Uterus (tissue), 4 donors: ENCODE data around the gene DDX51. TPM values are rescaled to one million over a fixed set of nuclear protein-coding genes. Genes with fewer than 3 reads are reported as not detected.

Source experiments
- DNase-seq, 2 donors: peaks; one replicate each; pipeline ENCODE4 v3.0.0-alpha.2; 2019 to 2020
- H3K27ac ChIP-seq, 2 donors: fragments of 200-600 bp; sonication (generic); 1 replicate in 1 of 2; 2 replicates in 1 of 2; pipeline ENCODE4 v1.5.1; 2016 to 2018
- H3K27me3 ChIP-seq, 2 donors: fragments of 200-600 bp; sonication (generic); one replicate each; pipeline ENCODE4 v1.5.1; 2018 to 2019; ENCODE audit warnings: control low read depth in 1 of 2
- H3K36me3 ChIP-seq, 2 donors: fragments of 200-600 bp; sonication (generic); one replicate each; pipeline ENCODE4 v1.5.1; 2019; ENCODE audit warnings: control low read depth in 1 of 2
- H3K4me1 ChIP-seq, 2 donors: fragments of 200-600 bp; sonication (generic); one replicate each; pipeline ENCODE4 v1.5.1; 2018 to 2019; ENCODE audit warnings: control low read depth in 1 of 2
- H3K4me3 ChIP-seq, 2 donors: fragments of 200-600 bp; sonication (generic); 1 replicate in 1 of 2; 2 replicates in 1 of 2; pipeline ENCODE4 v1.5.1; 2018 to 2019; ENCODE audit warnings: mild to moderate bottlenecking in 1 of 2
- H3K9me3 ChIP-seq, 2 donors: fragments of 200-600 bp; sonication (generic); one replicate each; pipeline ENCODE4 v1.5.1; 2019; ENCODE audit warnings: control low read depth in 1 of 2
- POLR2A ChIP-seq, 2 donors: fragments of 450-650 bp; IDR thresholded peaks; one replicate each; pipeline ENCODE4 v1.6.1; 2016; ENCODE audit warnings: antibody characterized with exemption in 2 of 2, mild to moderate bottlenecking in 1 of 2, moderate library complexity in 1 of 2
- intact Hi-C: fragments of 100-400 bp; cut with DNase I; formaldehyde crosslinking; loops from one replicate; pipeline ENCODE4 v1.15.1; 2023; ENCODE audit warnings: low total_unique reads
- total RNA-seq, 4 donors: library from RNA; depleted of rRNA in 3 of 4; stranded (reverse); fragments of >200 nt in 3 of 4; gene quantifications; one replicate each; pipeline versions ENCODE4 v1.1.0 to v1.2.4, GENCODE V29; 2014 to 2023
- TF ChIP-seq, protein P1 (sequence below), 4 experiments: fragments of 200-600 bp in 2 of 4; fragments of 450-650 bp in 2 of 4; sonication (generic) in 2 of 4; IDR thresholded peaks; one replicate each; pipeline ENCODE4 v1.5.1; 2016 to 2019; ENCODE audit warnings: antibody characterized with exemption in 4 of 4, mild to moderate bottlenecking in 2 of 4, moderate library complexity in 1 of 4
- donor health status: DM: yes; HTN: yes; CAD: no.

DDX51 gene
- total RNA-seq, 4 donors from 2014 or later: 7.9 to 53.3 (median 16.6) TPM

DNA sequence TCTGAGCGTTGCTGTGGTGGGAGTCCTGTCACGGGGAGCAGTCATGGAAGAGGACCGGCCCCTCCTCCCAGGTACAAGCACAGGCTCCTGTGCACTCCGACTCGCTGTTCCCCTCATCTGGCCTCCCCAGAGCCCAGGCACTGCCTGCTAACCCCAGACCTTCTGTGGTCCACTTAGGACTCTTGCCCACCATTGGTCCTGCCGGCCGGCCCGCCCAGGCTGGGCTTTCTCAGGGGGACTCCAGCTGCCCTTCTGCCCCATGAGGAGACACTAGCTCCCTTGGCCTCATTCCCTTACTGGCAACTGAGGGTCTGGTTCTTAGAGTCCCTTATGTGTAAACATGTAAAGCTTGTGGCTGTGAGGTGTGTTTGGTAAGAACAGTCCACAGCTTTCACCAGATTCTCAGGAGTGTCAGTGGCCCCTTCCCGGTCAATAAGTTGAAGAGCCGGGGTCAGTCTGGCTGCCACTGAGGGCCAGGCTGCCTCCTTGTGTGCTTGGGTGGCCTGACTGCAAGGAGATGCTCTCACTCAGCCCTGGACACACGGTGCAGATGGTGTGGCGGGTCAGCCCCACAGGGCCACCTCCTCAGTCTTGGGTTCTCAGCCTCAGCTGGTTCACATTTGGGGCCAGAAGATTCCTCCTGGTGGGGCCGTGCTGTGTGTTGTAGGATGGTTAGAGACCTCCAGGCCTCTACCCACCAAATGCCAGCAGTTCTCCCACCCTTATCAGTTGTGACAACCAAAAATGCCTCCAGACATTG, 43.6 kb downstream of the DDX51 start:
- DNase-seq: no peak
- H3K9me3 ChIP-seq: no peaks in the 10 kb centered on the region
- no peak overlapping the region for H3K27ac ChIP-seq
- H3K4me3 ChIP-seq: no peak overlapping the region
- TF ChIP-seq, protein P1, sequence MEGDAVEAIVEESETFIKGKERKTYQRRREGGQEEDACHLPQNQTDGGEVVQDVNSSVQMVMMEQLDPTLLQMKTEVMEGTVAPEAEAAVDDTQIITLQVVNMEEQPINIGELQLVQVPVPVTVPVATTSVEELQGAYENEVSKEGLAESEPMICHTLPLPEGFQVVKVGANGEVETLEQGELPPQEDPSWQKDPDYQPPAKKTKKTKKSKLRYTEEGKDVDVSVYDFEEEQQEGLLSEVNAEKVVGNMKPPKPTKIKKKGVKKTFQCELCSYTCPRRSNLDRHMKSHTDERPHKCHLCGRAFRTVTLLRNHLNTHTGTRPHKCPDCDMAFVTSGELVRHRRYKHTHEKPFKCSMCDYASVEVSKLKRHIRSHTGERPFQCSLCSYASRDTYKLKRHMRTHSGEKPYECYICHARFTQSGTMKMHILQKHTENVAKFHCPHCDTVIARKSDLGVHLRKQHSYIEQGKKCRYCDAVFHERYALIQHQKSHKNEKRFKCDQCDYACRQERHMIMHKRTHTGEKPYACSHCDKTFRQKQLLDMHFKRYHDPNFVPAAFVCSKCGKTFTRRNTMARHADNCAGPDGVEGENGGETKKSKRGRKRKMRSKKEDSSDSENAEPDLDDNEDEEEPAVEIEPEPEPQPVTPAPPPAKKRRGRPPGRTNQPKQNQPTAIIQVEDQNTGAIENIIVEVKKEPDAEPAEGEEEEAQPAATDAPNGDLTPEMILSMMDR (IDR thresholded peaks at IDR 0.05): no peak
- no peak for TF ChIP-seq POLR2A (IDR thresholded peaks at IDR 0.05)
- intact Hi-C loops: no loop called here
- H3K4me1 ChIP-seq: no peaks in the 10 kb centered on the region
- H3K27me3 ChIP-seq: no peaks in the 10 kb centered on the region
- no peaks in the 10 kb centered on the region for H3K36me3 ChIP-seq

DNA sequence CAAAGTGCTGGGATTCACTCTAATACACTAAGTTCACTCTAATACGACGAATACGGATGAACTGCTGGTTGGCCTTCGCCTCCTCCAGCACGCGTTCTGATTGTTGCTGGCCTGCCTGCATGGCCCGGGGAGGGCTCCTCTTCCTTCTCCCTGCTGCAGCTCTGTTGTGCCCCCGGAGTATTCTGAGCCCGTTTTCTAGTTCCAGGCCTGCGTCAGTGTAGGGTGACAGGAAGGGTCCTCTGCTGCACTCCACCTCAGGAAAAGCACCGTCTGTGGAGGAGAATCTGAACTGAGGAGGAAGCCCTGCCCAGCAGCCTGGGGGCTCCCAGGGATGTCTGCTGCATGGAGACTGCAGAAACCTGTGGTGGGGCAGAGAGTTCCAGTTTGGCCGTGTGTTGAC, 44.4 kb downstream of the DDX51 start:
- TF ChIP-seq, protein P1 (IDR thresholded peaks at IDR 0.05): no peak
- no peak for TF ChIP-seq POLR2A (IDR thresholded peaks at IDR 0.05)
- Histone ChIP-seq H3K4me3 (no peak overlapping the region), H3K36me3 (no peaks in the 10 kb centered on the region), H3K9me3 (no peaks in the 10 kb centered on the region), H3K4me1 (no peaks in the 10 kb centered on the region), H3K27me3 (no peaks in the 10 kb centered on the region), H3K27ac (no peak overlapping the region)
- DNase-seq: no peak
- intact Hi-C loops: no loop called here

DNA sequence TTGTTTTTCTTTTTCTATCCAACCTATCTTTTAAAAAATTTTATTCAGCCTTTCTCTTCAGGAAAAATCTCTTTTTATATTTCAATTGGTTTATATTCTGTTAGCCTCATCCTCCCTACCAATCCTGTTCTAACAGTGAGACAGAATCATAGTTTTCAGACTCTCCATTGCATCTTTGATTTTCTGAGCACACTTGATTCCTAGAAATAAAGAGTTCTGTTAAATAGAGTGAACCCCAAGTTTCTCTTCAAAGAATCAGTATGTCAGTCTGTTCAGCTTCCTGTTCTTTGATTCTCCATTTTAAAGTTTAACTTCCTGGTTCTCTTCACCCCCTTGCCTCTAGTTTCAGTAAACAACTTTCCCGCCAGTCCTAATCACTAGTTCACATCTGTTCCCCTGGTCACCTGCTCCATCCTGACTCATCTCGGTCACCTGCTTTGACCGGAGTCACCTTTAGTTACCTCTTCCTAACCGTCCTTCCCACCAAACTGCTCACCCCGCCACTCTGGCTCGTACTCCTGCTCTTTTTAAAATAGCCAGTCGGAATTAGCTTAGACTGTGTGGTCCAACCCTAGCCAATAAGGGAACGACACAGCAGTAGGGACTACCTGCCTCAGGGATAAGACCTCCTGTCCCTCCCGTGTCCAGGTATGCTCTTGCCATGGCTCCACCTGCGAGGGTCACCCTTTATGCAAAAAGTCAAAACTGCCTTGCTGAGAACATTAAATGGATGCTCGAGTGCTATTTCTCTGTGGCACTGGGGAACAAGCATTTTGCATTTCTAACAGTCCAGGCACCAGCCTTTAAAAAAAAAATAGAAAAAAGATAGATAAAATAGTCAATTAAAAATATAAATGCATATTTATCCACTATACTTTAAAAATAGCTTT, 48.4 kb downstream of the DDX51 start:
- TF ChIP-seq, protein P1 (IDR thresholded peaks at IDR 0.05): no peak
- no peak for TF ChIP-seq POLR2A (IDR thresholded peaks at IDR 0.05)
- Histone ChIP-seq H3K27me3 (no peaks in the 10 kb centered on the region), H3K36me3 (no peaks in the 10 kb centered on the region), H3K4me1 (no peaks in the 10 kb centered on the region), H3K4me3 (no peak overlapping the region), H3K9me3 (no peaks in the 10 kb centered on the region), H3K27ac (no peak overlapping the region)
- no peak for DNase-seq
- intact Hi-C loops: no loop called here

DNA sequence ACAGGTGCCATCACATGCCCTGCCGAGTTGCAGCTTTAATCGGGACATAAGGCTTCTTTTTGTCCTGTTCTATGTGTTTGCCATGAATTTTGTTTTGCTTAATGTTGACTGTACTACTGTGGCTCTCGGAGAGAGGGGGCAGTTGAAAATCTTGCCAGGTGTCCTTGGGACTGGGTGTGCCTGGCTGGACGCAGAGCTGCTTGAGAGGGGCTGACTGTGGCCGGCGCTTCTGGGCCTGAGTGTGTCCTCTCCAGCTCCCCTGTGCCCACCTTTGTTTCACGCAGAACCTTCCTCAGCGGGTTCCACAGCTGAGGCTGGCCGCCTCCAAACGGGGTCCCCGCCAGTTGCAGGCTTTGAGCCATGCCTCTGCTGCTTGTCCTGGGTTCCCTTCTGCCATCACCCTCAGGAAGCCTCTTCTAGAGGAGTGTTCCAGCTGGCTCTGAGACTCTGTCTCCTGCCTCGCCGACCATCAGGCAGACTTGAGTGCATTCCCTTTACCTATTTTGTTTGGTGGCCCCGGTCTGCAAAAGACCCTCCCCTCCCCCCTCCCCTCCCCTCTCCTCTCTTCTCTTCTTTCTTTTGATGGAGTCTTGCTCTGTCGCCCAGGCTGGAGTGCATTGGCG, 49.7 kb downstream of the DDX51 start:
- Histone ChIP-seq H3K4me1 (no peaks in the 10 kb centered on the region), H3K9me3 (no peaks in the 10 kb centered on the region), H3K27me3 (no peaks in the 10 kb centered on the region), H3K4me3 (no peak overlapping the region), H3K27ac (no peak overlapping the region), H3K36me3 (no peaks in the 10 kb centered on the region)
- TF ChIP-seq POLR2A (IDR thresholded peaks at IDR 0.05): no peak
- TF ChIP-seq, protein P1 (IDR thresholded peaks at IDR 0.05): no peak
- DNase-seq: no peak
- intact Hi-C loops: no loop called here
